Fibroblast of lung (primary cell): ENCODE results near the gene SHISA9. TPM values are rescaled to one million over a fixed set of nuclear protein-coding genes. Genes with fewer than 3 reads are reported as not detected.

Experiments
- DNase-seq, 2 donors: peaks; one replicate each; pipeline versions ENCODE4 v3.0.0 to v3.0.0-alpha.2; 2010; ENCODE audit warnings: low read depth in 2 of 2
- H2AFZ ChIP-seq: 2 replicates; pipeline ENCODE4 v1.5.1; 2012; ENCODE audit warnings: low read length, control low read depth, inconsistent platforms
- H3K27ac ChIP-seq: 2 replicates; pipeline ENCODE4 v1.5.1; 2011; ENCODE audit warnings: low read length, control low read depth; ENCODE audit not compliant: insufficient read depth
- H3K27me3 ChIP-seq: 2 replicates; pipeline ENCODE4 v1.5.1; 2011; ENCODE audit warnings: mild to moderate bottlenecking, low read length; ENCODE audit not compliant: control insufficient read depth, insufficient read depth
- H3K36me3 ChIP-seq: 2 replicates; pipeline ENCODE4 v1.5.1; 2011; ENCODE audit warnings: low read length; ENCODE audit not compliant: control insufficient read depth, insufficient read depth
- H3K4me1 ChIP-seq: 2 replicates; pipeline ENCODE4 v1.5.1; 2011; ENCODE audit warnings: low read length; ENCODE audit not compliant: control insufficient read depth, insufficient read depth; ENCODE audit errors: extremely low read depth
- H3K4me2 ChIP-seq: 2 replicates; pipeline ENCODE4 v1.5.1; 2011; ENCODE audit warnings: low read length, control low read depth; ENCODE audit not compliant: insufficient read depth; ENCODE audit errors: extremely low read depth
- H3K4me3 ChIP-seq, 4 experiments: fragments of 200-600 bp in 1 of 4; sonication (generic) in 1 of 4; replicated peaks in 1 of 4; 2 replicates each; pipeline ENCODE4 v1.5.1; 2011 to 2016; ENCODE audit warnings: low read length in 4 of 4, low read depth in 3 of 4, mild to moderate bottlenecking in 3 of 4, control low read depth in 2 of 4, inconsistent platforms in 1 of 4, mixed read lengths in 1 of 4; ENCODE audit not compliant: insufficient read depth in 1 of 4; ENCODE audit errors: control extremely low read depth in 1 of 4
- H3K79me2 ChIP-seq: 2 replicates; pipeline ENCODE4 v1.5.1; 2012; ENCODE audit warnings: mild to moderate bottlenecking, low read length, inconsistent platforms; ENCODE audit not compliant: control insufficient read depth, insufficient read depth
- H3K9ac ChIP-seq: 2 replicates; pipeline ENCODE4 v1.5.1; 2011; ENCODE audit warnings: mild to moderate bottlenecking, low read length, control low read depth; ENCODE audit not compliant: insufficient read depth
- H3K9me3 ChIP-seq: 2 replicates; pipeline ENCODE4 v1.5.1; 2012; ENCODE audit warnings: low read depth, low read length; ENCODE audit not compliant: control insufficient read depth, insufficient read depth
- H4K20me1 ChIP-seq: 2 replicates; pipeline ENCODE4 v1.5.1; 2011; ENCODE audit warnings: low read length; ENCODE audit not compliant: control insufficient read depth, insufficient read depth; ENCODE audit errors: extremely low read depth
- EZH2 ChIP-seq: IDR thresholded peaks from 2 replicates; pipeline ENCODE4 v1.5.1; 2012; ENCODE audit warnings: low read length, control low read depth, mild to moderate bottlenecking; ENCODE audit errors: missing control alignments
- polyA plus RNA-seq, 2 donors: library from polyadenylated mRNA; depleted of rRNA in 1 of 2; stranded (reverse) in 1 of 2; unstranded in 1 of 2; fragments of >200 nt; gene quantifications; 2 replicates each; pipeline ENCODE4 v1.2.1, GENCODE V29; 2011 to 2012; ENCODE audit warnings: missing spikeins in 1 of 2
- total RNA-seq: library from RNA; depleted of rRNA; stranded (reverse); fragments of >200 nt; gene quantifications from 2 replicates; pipeline ENCODE4 v1.2.1, GENCODE V29; 2014
- TF ChIP-seq, protein P1 (sequence below), 2 donors: IDR thresholded peaks in 1 of 2; conservative IDR thresholded peaks in 1 of 2; 1 replicate in 1 of 2; 2 replicates in 1 of 2; pipeline ENCODE4 v1.5.1; 2011 to 2012; ENCODE audit warnings: low read length in 2 of 2, control low read depth in 1 of 2, inconsistent platforms in 1 of 2, low read depth in 1 of 2, mild to moderate bottlenecking in 1 of 2

Gene SHISA9
- total and polyA plus RNA-seq, 2 donors (not counting 1 experiment from before 2014, with no cell fraction given) = not detected

DNA sequence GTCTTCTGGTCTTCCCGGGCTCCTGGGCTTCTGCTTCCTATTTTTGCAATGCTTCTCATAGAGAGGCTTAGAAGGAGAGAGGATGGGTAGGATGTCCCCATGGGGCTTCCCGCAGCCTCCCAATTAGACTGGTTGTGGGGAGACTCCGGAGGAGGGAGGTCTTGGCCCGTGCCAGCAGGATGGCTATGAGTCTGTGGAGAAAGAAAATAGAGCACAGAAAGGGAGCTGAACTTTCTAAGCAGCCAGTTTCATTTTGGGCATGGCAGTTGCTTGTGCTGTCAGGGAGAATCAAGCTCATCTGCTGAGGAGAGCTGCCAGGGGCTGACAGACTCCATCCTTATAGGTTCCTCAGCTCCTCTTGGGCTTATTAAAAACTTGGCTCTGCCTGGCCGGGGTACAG lies 204.0 kb downstream of the SHISA9 start:
- Histone ChIP-seq H3K9ac (no peak overlapping the region), H3K27me3 (no peaks in the 10 kb centered on the region), H3K27ac (no peak overlapping the region), H3K79me2 (no peaks in the 10 kb centered on the region), H4K20me1 (no peaks in the 10 kb centered on the region), H2AFZ (no peak overlapping the region), H3K4me2 (no peak overlapping the region), H3K4me3 (no peak overlapping the region), H3K36me3 (no peaks in the 10 kb centered on the region), H3K4me1 (no peaks in the 10 kb centered on the region), H3K9me3 (no peaks in the 10 kb centered on the region)
- TF ChIP-seq EZH2 = no peak
- TF ChIP-seq, protein P1, sequence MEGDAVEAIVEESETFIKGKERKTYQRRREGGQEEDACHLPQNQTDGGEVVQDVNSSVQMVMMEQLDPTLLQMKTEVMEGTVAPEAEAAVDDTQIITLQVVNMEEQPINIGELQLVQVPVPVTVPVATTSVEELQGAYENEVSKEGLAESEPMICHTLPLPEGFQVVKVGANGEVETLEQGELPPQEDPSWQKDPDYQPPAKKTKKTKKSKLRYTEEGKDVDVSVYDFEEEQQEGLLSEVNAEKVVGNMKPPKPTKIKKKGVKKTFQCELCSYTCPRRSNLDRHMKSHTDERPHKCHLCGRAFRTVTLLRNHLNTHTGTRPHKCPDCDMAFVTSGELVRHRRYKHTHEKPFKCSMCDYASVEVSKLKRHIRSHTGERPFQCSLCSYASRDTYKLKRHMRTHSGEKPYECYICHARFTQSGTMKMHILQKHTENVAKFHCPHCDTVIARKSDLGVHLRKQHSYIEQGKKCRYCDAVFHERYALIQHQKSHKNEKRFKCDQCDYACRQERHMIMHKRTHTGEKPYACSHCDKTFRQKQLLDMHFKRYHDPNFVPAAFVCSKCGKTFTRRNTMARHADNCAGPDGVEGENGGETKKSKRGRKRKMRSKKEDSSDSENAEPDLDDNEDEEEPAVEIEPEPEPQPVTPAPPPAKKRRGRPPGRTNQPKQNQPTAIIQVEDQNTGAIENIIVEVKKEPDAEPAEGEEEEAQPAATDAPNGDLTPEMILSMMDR (conservative IDR thresholded peaks at IDR 0.05 in 1 of 2, IDR thresholded peaks at IDR 0.05 in 1 of 2; ENCODE audit: low read depth in 1 of 2, low read length in 2 of 2) = no peak
- DNase-seq = no peak

DNA sequence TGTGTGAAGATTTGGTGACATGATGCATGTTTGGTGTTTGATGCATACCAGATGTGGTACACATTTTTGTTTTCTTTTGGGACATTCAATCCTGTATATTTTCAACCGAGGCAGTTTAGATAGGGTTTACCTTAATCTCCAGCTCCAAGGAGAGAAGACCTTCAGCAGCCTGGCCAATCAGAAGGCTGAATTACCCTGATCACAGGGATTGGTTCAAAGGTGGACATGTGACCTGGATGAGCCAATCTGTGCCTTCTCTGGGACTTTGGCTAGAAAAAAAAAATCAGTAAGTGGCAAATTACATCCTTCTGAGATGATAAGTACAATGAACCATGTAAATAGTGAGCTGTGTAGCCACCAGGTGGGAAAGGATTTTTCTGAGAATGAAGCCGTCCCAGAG lies 205.1 kb downstream of the SHISA9 start:
- Histone ChIP-seq H3K36me3 (no peaks in the 10 kb centered on the region), H3K79me2 (no peaks in the 10 kb centered on the region), H3K4me2 (no peak overlapping the region), H3K27ac (no peak overlapping the region), H3K9me3 (no peaks in the 10 kb centered on the region), H3K4me3 (no peak overlapping the region), H3K9ac (no peak overlapping the region), H3K4me1 (no peaks in the 10 kb centered on the region), H3K27me3 (no peaks in the 10 kb centered on the region), H4K20me1 (no peaks in the 10 kb centered on the region), H2AFZ (no peak overlapping the region)
- TF ChIP-seq, protein P1 (conservative IDR thresholded peaks at IDR 0.05 in 1 of 2, IDR thresholded peaks at IDR 0.05 in 1 of 2; ENCODE audit: low read depth in 1 of 2, low read length in 2 of 2) = no peak
- no peak for TF ChIP-seq EZH2
- DNase-seq = no peak

DNA sequence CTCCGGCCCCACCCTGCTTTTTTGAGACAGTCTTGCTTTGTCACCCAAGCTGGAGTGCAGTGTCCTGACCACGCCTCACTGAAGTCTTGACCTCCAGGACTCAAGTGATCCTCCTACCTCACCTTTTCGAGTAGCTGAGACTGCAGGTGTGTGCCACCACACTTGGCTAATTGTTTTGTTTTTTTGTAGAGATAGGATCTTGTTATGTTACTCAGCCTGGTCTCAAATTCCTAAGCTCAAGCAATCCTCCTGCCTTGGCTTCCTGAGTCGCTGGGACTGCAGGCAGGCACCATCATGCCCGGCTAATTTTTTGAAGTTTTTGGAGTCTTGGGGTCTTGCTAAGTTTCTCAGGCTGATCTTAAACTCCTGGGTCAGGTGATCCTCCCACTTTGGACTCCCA lies 206.7 kb downstream of the SHISA9 start:
- Histone ChIP-seq H3K4me2 (no peak overlapping the region), H3K9me3 (no peaks in the 10 kb centered on the region), H4K20me1 (no peaks in the 10 kb centered on the region), H2AFZ (no peak overlapping the region), H3K79me2 (no peaks in the 10 kb centered on the region), H3K9ac (no peak overlapping the region), H3K4me1 (no peaks in the 10 kb centered on the region), H3K36me3 (no peaks in the 10 kb centered on the region), H3K4me3 (no peak overlapping the region), H3K27me3 (no peaks in the 10 kb centered on the region), H3K27ac (no peak overlapping the region)
- TF ChIP-seq, protein P1 (conservative IDR thresholded peaks at IDR 0.05 in 1 of 2, IDR thresholded peaks at IDR 0.05 in 1 of 2; ENCODE audit: low read depth in 1 of 2, low read length in 2 of 2) = no peak
- no peak for TF ChIP-seq EZH2
- no peak for DNase-seq
